Loucy (cell line): ENCODE results near the gene IRF3.

Experiments
- H2AFZ ChIP-seq: fragments of 200-600 bp; sonication (generic); 2 replicates; pipeline ENCODE4 v1.6.0; 2016; ENCODE audit warnings: antibody characterized with exemption, mild to moderate bottlenecking, low read length, moderate library complexity
- H3F3A ChIP-seq: fragments of 200-600 bp; 2 replicates; pipeline ENCODE4 v1.6.0; 2016; ENCODE audit warnings: antibody characterized with exemption, low read depth, mild to moderate bottlenecking
- H3K27me3 ChIP-seq: fragments of 200-600 bp; sonication (generic); 2 replicates; pipeline ENCODE4 v1.6.1; 2014; ENCODE audit warnings: low read length, mild to moderate bottlenecking; ENCODE audit not compliant: insufficient read depth, poor library complexity, severe bottlenecking
- H3K36me3 ChIP-seq: fragments of 200-600 bp; sonication (generic); 2 replicates; pipeline ENCODE4 v1.6.1; 2016; ENCODE audit warnings: low read length; ENCODE audit not compliant: insufficient read depth
- H3K4me1 ChIP-seq: fragments of 200-600 bp; sonication (generic); 2 replicates; pipeline ENCODE4 v1.5.1; 2014; ENCODE audit warnings: low read length, mild to moderate bottlenecking; ENCODE audit not compliant: insufficient read depth, poor library complexity, severe bottlenecking
- H3K4me2 ChIP-seq: fragments of 200-600 bp; sonication (generic); 2 replicates; pipeline ENCODE4 v1.6.0; 2014; ENCODE audit warnings: antibody characterized with exemption, low read length, low read depth, mild to moderate bottlenecking; ENCODE audit not compliant: poor library complexity, severe bottlenecking
- H3K4me3 ChIP-seq: fragments of 200-600 bp; sonication (generic); 2 replicates; pipeline ENCODE4 v1.5.1; 2014; ENCODE audit warnings: low read length, mild to moderate bottlenecking, mixed read lengths; ENCODE audit not compliant: poor library complexity, severe bottlenecking
- H3K79me2 ChIP-seq: fragments of 200-600 bp; sonication (generic); 2 replicates; pipeline ENCODE4 v1.6.1; 2014; ENCODE audit warnings: low read length; ENCODE audit not compliant: insufficient read depth
- H3K9ac ChIP-seq: fragments of 200-600 bp; sonication (generic); 2 replicates; pipeline ENCODE4 v1.6.0; 2014; ENCODE audit warnings: mild to moderate bottlenecking, low read depth, low read length, moderate library complexity; ENCODE audit not compliant: poor library complexity, severe bottlenecking
- H3K9me2 ChIP-seq: fragments of 200-600 bp; sonication (generic); replicated peaks from 2 replicates; pipeline ENCODE4 v1.6.1; 2016; ENCODE audit warnings: low read depth, low read length, mixed read lengths
- H3K9me3 ChIP-seq: fragments of 200-600 bp; sonication (generic); 2 replicates; pipeline ENCODE4 v1.6.1; 2014; ENCODE audit warnings: mild to moderate bottlenecking, antibody characterized with exemption, low read length, low read depth; ENCODE audit not compliant: insufficient read depth
- H4K20me1 ChIP-seq: fragments of 200-600 bp; sonication (generic); 2 replicates; pipeline ENCODE4 v1.6.0; 2014; ENCODE audit warnings: antibody characterized with exemption, low read length, mild to moderate bottlenecking; ENCODE audit not compliant: insufficient read depth, poor library complexity, severe bottlenecking
- EZH2phosphoT487 ChIP-seq: fragments of 200-600 bp; IDR thresholded peaks from 2 replicates; pipeline ENCODE4 v1.6.1; 2018; ENCODE audit warnings: antibody characterized with exemption, mild to moderate bottlenecking, moderate library complexity, borderline replicate concordance
- TF ChIP-seq, protein P1 (sequence below): fragments of 200-600 bp; sonication (generic); conservative IDR thresholded peaks from 2 replicates; pipeline ENCODE4 v1.5.1; 2014; ENCODE audit warnings: mild to moderate bottlenecking, antibody characterized with exemption, low read length

IRF3 gene

GRCh38 chr19:49651029-49651819, 14.4 kb downstream of the IRF3 start:
- no peak overlapping the region for H3K4me2 ChIP-seq
- peaks cover 1% of the 10 kb centered on the region; the same call in 1 of the 2 replicates for H3K79me2 ChIP-seq
- peaks cover 39% of the 10 kb centered on the region; the same call in 1 of the 2 replicates for H3K36me3 ChIP-seq

DNA sequence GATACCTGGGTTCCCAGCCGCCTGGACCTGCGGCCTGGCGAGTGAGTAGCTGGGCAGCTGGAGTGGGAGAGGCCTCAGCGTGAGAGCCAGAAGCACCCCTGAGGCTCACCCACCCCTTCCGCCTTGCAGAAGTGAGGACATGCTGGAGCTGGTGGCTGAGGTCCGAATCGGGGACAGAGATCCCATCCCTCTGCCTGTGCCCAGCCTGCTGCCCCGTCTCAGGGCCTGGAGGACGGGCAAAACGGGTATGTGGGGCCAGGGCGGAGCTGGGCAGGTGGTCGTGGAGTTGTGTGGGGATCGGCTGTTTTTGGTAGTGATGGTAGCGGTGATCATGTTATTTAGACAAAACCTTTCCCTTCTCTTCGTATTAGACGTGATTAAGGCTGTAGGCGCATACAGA, 19.1 kb downstream of the IRF3 start:
- Histone ChIP-seq H3K36me3 (peaks cover 9% of the 10 kb centered on the region; the same call in 1 of the 2 replicates), H3K4me1 (peaks cover 18% of the 10 kb centered on the region), H3K9me2 (no peaks in the 10 kb centered on the region), H3F3A (no peaks in the 10 kb centered on the region), H3K4me3 (no peak overlapping the region), H3K4me2 (no peak overlapping the region), H4K20me1 (peaks cover 21% of the 10 kb centered on the region), H3K79me2 (peaks cover 42% of the 10 kb centered on the region), H2AFZ (no peak overlapping the region), H3K9ac (no peak overlapping the region), H3K9me3 (no peaks in the 10 kb centered on the region), H3K27me3 (no peaks in the 10 kb centered on the region)
- TF ChIP-seq, protein P1, sequence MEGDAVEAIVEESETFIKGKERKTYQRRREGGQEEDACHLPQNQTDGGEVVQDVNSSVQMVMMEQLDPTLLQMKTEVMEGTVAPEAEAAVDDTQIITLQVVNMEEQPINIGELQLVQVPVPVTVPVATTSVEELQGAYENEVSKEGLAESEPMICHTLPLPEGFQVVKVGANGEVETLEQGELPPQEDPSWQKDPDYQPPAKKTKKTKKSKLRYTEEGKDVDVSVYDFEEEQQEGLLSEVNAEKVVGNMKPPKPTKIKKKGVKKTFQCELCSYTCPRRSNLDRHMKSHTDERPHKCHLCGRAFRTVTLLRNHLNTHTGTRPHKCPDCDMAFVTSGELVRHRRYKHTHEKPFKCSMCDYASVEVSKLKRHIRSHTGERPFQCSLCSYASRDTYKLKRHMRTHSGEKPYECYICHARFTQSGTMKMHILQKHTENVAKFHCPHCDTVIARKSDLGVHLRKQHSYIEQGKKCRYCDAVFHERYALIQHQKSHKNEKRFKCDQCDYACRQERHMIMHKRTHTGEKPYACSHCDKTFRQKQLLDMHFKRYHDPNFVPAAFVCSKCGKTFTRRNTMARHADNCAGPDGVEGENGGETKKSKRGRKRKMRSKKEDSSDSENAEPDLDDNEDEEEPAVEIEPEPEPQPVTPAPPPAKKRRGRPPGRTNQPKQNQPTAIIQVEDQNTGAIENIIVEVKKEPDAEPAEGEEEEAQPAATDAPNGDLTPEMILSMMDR, result no peak
- no peak for TF ChIP-seq EZH2phosphoT487

More at GRCh38 chr19:49651029-49651819, 14.4 kb downstream of the IRF3 start:
- no peaks in the 10 kb centered on the region for H4K20me1 ChIP-seq
- TF ChIP-seq, protein P1, result no peak
- TF ChIP-seq EZH2phosphoT487, result no peak
- no peaks in the 10 kb centered on the region for H3K4me1 ChIP-seq
- no peaks in the 10 kb centered on the region for H3F3A ChIP-seq
- H3K9me3 ChIP-seq, result no peaks in the 10 kb centered on the region
- H3K9me2 ChIP-seq, result no peaks in the 10 kb centered on the region
- no peaks in the 10 kb centered on the region for H3K27me3 ChIP-seq
- no peak overlapping the region for H3K4me3 ChIP-seq
- no peak overlapping the region for H3K9ac ChIP-seq
- no peak overlapping the region for H2AFZ ChIP-seq

- Histone ChIP-seq H3K36me3 (peaks cover 9% of the 10 kb centered on the region; the same call in 1 of the 2 replicates), H3K9ac (no peak overlapping the region), H3K79me2 (peaks cover 42% of the 10 kb centered on the region), H3K4me2 (no peak overlapping the region), H3F3A (no peaks in the 10 kb centered on the region), H2AFZ (no peak overlapping the region), H3K9me2 (no peaks in the 10 kb centered on the region), H3K4me1 (peaks cover 18% of the 10 kb centered on the region), H3K27me3 (no peaks in the 10 kb centered on the region), H3K4me3 (no peak overlapping the region), H3K9me3 (no peaks in the 10 kb centered on the region), H4K20me1 (peaks cover 21% of the 10 kb centered on the region)
- no peak for TF ChIP-seq EZH2phosphoT487
- TF ChIP-seq, protein P1, result no peak
These were observed 19.7 kb downstream of the IRF3 start for GRCh38 chr19:49645995-49646394.
